Neutrophil (primary cell): ENCODE results near the gene WDR6.

Source experiments
- H3K27ac ChIP-seq: fragments of 200-600 bp; sonication (generic); 2 replicates; pipeline ENCODE4 v1.5.1; 2016; ENCODE audit warnings: mild to moderate bottlenecking, moderate library complexity
- H3K27me3 ChIP-seq: fragments of 200-600 bp; sonication (generic); 2 replicates; pipeline ENCODE4 v1.6.0; 2016; ENCODE audit warnings: mild to moderate bottlenecking
- H3K36me3 ChIP-seq: fragments of 200-600 bp; sonication (generic); 2 replicates; pipeline ENCODE4 v1.5.1; 2017
- H3K4me1 ChIP-seq, 2 experiments: fragments of 200-600 bp in 1 of 2; sonication (generic) in 1 of 2; 1 replicate in 1 of 2; 2 replicates in 1 of 2; pipeline versions ENCODE4 v1.5.1 to v1.6.1; 2013 to 2016; ENCODE audit warnings: low read depth in 1 of 2, low read length in 1 of 2, mild to moderate bottlenecking in 1 of 2, moderate library complexity in 1 of 2; ENCODE audit not compliant: control insufficient read depth in 1 of 2, insufficient read depth in 1 of 2
- H3K4me3 ChIP-seq, 2 experiments: fragments of 200-600 bp in 1 of 2; sonication (generic) in 1 of 2; 1 replicate in 1 of 2; 2 replicates in 1 of 2; pipeline ENCODE4 v1.5.1; 2013 to 2016; ENCODE audit warnings: low read depth in 1 of 2, low read length in 1 of 2, mild to moderate bottlenecking in 1 of 2, moderate library complexity in 1 of 2
- H3K9me3 ChIP-seq: fragments of 200-600 bp; sonication (generic); 2 replicates; pipeline ENCODE4 v1.5.1; 2016
- TF ChIP-seq, protein P1 (sequence below): fragments of 200-600 bp; sonication (generic); IDR thresholded peaks from 2 replicates; pipeline ENCODE4 v1.5.1; 2016; ENCODE audit warnings: antibody characterized with exemption

The WDR6 gene

GRCh38 chr3:49032646-49033304 is 25.6 kb downstream of the WDR6 start:
- H3K4me1 ChIP-seq, result peaks cover 15 to 16% of the 10 kb centered on the region in 2 experiments
- H3K27ac ChIP-seq, result no peak overlapping the region
- no peaks in the 10 kb centered on the region for H3K27me3 ChIP-seq
- peaks cover 44% of the 10 kb centered on the region for H3K36me3 ChIP-seq
- no peaks in the 10 kb centered on the region for H3K9me3 ChIP-seq
- H3K4me3 ChIP-seq, result no peak overlapping the region
- TF ChIP-seq, protein P1, sequence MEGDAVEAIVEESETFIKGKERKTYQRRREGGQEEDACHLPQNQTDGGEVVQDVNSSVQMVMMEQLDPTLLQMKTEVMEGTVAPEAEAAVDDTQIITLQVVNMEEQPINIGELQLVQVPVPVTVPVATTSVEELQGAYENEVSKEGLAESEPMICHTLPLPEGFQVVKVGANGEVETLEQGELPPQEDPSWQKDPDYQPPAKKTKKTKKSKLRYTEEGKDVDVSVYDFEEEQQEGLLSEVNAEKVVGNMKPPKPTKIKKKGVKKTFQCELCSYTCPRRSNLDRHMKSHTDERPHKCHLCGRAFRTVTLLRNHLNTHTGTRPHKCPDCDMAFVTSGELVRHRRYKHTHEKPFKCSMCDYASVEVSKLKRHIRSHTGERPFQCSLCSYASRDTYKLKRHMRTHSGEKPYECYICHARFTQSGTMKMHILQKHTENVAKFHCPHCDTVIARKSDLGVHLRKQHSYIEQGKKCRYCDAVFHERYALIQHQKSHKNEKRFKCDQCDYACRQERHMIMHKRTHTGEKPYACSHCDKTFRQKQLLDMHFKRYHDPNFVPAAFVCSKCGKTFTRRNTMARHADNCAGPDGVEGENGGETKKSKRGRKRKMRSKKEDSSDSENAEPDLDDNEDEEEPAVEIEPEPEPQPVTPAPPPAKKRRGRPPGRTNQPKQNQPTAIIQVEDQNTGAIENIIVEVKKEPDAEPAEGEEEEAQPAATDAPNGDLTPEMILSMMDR, result no peak

GRCh38 chr3:49034650-49035049 is 27.5 kb downstream of the WDR6 start:
- TF ChIP-seq, protein P1, result no peak
- Histone ChIP-seq H3K9me3 (no peaks in the 10 kb centered on the region), H3K36me3 (peaks cover 59% of the 10 kb centered on the region)

DNA sequence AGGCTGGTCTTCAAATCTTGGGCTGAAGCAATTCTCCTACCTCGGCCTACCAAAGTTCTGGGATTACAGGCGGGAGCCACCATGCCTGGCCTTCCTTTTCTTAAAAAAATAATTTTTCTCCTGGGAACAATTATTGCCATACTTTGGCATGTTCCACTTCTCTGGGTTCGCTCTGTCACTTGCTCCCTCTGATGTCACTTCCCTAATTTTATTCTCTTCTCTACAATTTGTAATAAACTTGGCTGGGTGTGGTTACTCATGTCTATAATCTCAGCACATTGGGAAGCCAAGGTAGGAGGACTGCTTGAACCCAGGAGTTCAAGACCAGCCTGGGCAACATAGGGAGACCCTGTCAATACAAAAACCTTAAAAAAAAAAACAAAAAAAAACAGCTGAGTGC is 28.1 kb downstream of the WDR6 start:
- H3K27me3 ChIP-seq, result no peaks in the 10 kb centered on the region
- H3K4me3 ChIP-seq, result no peak overlapping the region
- H3K4me1 ChIP-seq, result no peaks in the 10 kb centered on the region
- peaks cover 64% of the 10 kb centered on the region for H3K36me3 ChIP-seq
- no peaks in the 10 kb centered on the region for H3K9me3 ChIP-seq
- H3K27ac ChIP-seq, result peak overlapping the region; percentile 3
- TF ChIP-seq, protein P1, result no peak

More at GRCh38 chr3:49034650-49035049, 27.5 kb downstream of the WDR6 start:
- Histone ChIP-seq H3K27me3 (no peaks in the 10 kb centered on the region), H3K27ac (peak overlapping the region; percentile 3), H3K4me3 (no peak overlapping the region), H3K4me1 (peaks cover under 1% of the 10 kb centered on the region in 2 experiments)

- Histone ChIP-seq H3K27me3 (no peaks in the 10 kb centered on the region), H3K4me1 (peaks cover 7 to 8% of the 10 kb centered on the region in 2 experiments), H3K36me3 (peaks cover 53% of the 10 kb centered on the region), H3K27ac (no peak overlapping the region), H3K9me3 (no peaks in the 10 kb centered on the region), H3K4me3 (no peak overlapping the region)
- TF ChIP-seq, protein P1, result no peak
Observed at GRCh38 chr3:49053543-49053942, 46.4 kb downstream of the WDR6 start.

GRCh38 chr3:49054344-49054862 is 47.2 kb downstream of the WDR6 start:
- H3K9me3 ChIP-seq, result no peaks in the 10 kb centered on the region
- no peak overlapping the region for H3K4me3 ChIP-seq
- H3K27ac ChIP-seq, result no peak overlapping the region
- TF ChIP-seq, protein P1, result no peak
- no peaks in the 10 kb centered on the region for H3K27me3 ChIP-seq
- H3K4me1 ChIP-seq, result peaks cover 7 to 8% of the 10 kb centered on the region in 2 experiments
- peaks cover 53% of the 10 kb centered on the region for H3K36me3 ChIP-seq
